Neutrophil (primary cell): ENCODE measurements around the gene RECQL.

Experiments
- H3K27ac ChIP-seq: fragments of 200-600 bp; sonication (generic); 2 replicates; pipeline ENCODE4 v1.5.1; 2016; ENCODE audit warnings: mild to moderate bottlenecking, moderate library complexity
- H3K27me3 ChIP-seq: fragments of 200-600 bp; sonication (generic); 2 replicates; pipeline ENCODE4 v1.6.0; 2016; ENCODE audit warnings: mild to moderate bottlenecking
- H3K36me3 ChIP-seq: fragments of 200-600 bp; sonication (generic); 2 replicates; pipeline ENCODE4 v1.5.1; 2017
- H3K4me1 ChIP-seq, 2 experiments: fragments of 200-600 bp in 1 of 2; sonication (generic) in 1 of 2; 1 replicate in 1 of 2; 2 replicates in 1 of 2; pipeline versions ENCODE4 v1.5.1 to v1.6.1; 2013 to 2016; ENCODE audit warnings: low read depth in 1 of 2, low read length in 1 of 2, mild to moderate bottlenecking in 1 of 2, moderate library complexity in 1 of 2; ENCODE audit not compliant: control insufficient read depth in 1 of 2, insufficient read depth in 1 of 2
- H3K4me3 ChIP-seq, 2 experiments: fragments of 200-600 bp in 1 of 2; sonication (generic) in 1 of 2; 1 replicate in 1 of 2; 2 replicates in 1 of 2; pipeline ENCODE4 v1.5.1; 2013 to 2016; ENCODE audit warnings: low read depth in 1 of 2, low read length in 1 of 2, mild to moderate bottlenecking in 1 of 2, moderate library complexity in 1 of 2
- H3K9me3 ChIP-seq: fragments of 200-600 bp; sonication (generic); 2 replicates; pipeline ENCODE4 v1.5.1; 2016
- TF ChIP-seq, protein P1 (sequence below): fragments of 200-600 bp; sonication (generic); IDR thresholded peaks from 2 replicates; pipeline ENCODE4 v1.5.1; 2016; ENCODE audit warnings: antibody characterized with exemption

Gene RECQL, protein sequence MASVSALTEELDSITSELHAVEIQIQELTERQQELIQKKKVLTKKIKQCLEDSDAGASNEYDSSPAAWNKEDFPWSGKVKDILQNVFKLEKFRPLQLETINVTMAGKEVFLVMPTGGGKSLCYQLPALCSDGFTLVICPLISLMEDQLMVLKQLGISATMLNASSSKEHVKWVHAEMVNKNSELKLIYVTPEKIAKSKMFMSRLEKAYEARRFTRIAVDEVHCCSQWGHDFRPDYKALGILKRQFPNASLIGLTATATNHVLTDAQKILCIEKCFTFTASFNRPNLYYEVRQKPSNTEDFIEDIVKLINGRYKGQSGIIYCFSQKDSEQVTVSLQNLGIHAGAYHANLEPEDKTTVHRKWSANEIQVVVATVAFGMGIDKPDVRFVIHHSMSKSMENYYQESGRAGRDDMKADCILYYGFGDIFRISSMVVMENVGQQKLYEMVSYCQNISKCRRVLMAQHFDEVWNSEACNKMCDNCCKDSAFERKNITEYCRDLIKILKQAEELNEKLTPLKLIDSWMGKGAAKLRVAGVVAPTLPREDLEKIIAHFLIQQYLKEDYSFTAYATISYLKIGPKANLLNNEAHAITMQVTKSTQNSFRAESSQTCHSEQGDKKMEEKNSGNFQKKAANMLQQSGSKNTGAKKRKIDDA

GRCh38 chr12:21501258-21502163, at the start of gene RECQL, which contains the start of gene GOLT1B:
Gene RECQL, minus strand, starts transcription at chr12:21501635. Its CDS starts 2,065 bp downstream, at chr12:21499570.
Gene GOLT1B, plus strand, starts transcription at chr12:21501789. Its CDS starts 135 bp downstream, at chr12:21501924.
- Histone ChIP-seq H3K9me3 (no peaks in the 10 kb centered on the region), H3K4me3 (peak within 1 kb of the TSS; percentile 73 to 87), H3K4me1 (peaks cover 22 to 23% of the 10 kb centered on the region in 2 experiments), H3K36me3 (peaks cover 19% of the 10 kb centered on the region), H3K27ac (peak within 1 kb of the TSS; percentile 87), H3K27me3 (no peaks in the 10 kb centered on the region)
- TF ChIP-seq, protein P1, sequence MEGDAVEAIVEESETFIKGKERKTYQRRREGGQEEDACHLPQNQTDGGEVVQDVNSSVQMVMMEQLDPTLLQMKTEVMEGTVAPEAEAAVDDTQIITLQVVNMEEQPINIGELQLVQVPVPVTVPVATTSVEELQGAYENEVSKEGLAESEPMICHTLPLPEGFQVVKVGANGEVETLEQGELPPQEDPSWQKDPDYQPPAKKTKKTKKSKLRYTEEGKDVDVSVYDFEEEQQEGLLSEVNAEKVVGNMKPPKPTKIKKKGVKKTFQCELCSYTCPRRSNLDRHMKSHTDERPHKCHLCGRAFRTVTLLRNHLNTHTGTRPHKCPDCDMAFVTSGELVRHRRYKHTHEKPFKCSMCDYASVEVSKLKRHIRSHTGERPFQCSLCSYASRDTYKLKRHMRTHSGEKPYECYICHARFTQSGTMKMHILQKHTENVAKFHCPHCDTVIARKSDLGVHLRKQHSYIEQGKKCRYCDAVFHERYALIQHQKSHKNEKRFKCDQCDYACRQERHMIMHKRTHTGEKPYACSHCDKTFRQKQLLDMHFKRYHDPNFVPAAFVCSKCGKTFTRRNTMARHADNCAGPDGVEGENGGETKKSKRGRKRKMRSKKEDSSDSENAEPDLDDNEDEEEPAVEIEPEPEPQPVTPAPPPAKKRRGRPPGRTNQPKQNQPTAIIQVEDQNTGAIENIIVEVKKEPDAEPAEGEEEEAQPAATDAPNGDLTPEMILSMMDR = peak; percentile 24

GRCh38 chr12:21547437-21547836, 46.0 kb upstream of the RECQL start:
- Histone ChIP-seq H3K36me3 (no peaks in the 10 kb centered on the region), H3K9me3 (no peaks in the 10 kb centered on the region), H3K27ac (no peak overlapping the region), H3K27me3 (no peaks in the 10 kb centered on the region), H3K4me3 (no peak overlapping the region), H3K4me1 (no peaks in the 10 kb centered on the region)
- TF ChIP-seq, protein P1 = no peak

GRCh38 chr12:21546716-21547115, 45.3 kb upstream of the RECQL start:
- TF ChIP-seq, protein P1 = no peak
- Histone ChIP-seq H3K9me3 (no peaks in the 10 kb centered on the region), H3K4me1 (no peaks in the 10 kb centered on the region), H3K4me3 (no peak overlapping the region), H3K36me3 (no peaks in the 10 kb centered on the region), H3K27ac (no peak overlapping the region), H3K27me3 (no peaks in the 10 kb centered on the region)

- H3K4me3 ChIP-seq = no peak overlapping the region
- H3K27me3 ChIP-seq = no peaks in the 10 kb centered on the region
- H3K4me1 ChIP-seq = no peaks in the 10 kb centered on the region
- no peak overlapping the region for H3K27ac ChIP-seq
- no peaks in the 10 kb centered on the region for H3K9me3 ChIP-seq
- TF ChIP-seq, protein P1 = no peak
- no peaks in the 10 kb centered on the region for H3K36me3 ChIP-seq
Measured at GRCh38 chr12:21545557-21545956, 44.1 kb upstream of the RECQL start.

GRCh38 chr12:21543151-21543550, 41.7 kb upstream of the RECQL start:
- no peaks in the 10 kb centered on the region for H3K9me3 ChIP-seq
- H3K27ac ChIP-seq = no peak overlapping the region
- H3K27me3 ChIP-seq = no peaks in the 10 kb centered on the region
- no peak overlapping the region for H3K4me3 ChIP-seq
- TF ChIP-seq, protein P1 = no peak
- H3K36me3 ChIP-seq = no peaks in the 10 kb centered on the region
- no peaks in the 10 kb centered on the region for H3K4me1 ChIP-seq
